B cell (primary cell): ENCODE data around the gene MSH6. TPM values are rescaled to one million over a fixed set of nuclear protein-coding genes. Genes with fewer than 3 reads are reported as not detected.

Experiments
- ATAC-seq: fragments of 200-7000 bp; cut with Tn5 transposase; one replicate; pipeline ENCODE4 v1.10.0; 2021; ENCODE audit warnings: low read depth, mild to moderate bottlenecking, moderate number of reproducible peaks, moderate library complexity
- CTCF ChIA-PET: fragments of 350-600 bp; sonication (Branson Sonifier 250); formaldehyde crosslinking; loops from one replicate; lab custom pipeline; 2021; ENCODE audit warnings: antibody characterized with exemption, inconsistent platforms; lab: Charles Lee
- POLR2A ChIA-PET: fragments of 350-600 bp; sonication (Branson Sonifier 250); formaldehyde crosslinking; loops from one replicate; lab custom pipeline; 2021; ENCODE audit warnings: antibody characterized with exemption; lab: Charles Lee
- DNase-seq: peaks from one replicate; pipeline ENCODE4 v3.0.0; 2013
- H2AFZ ChIP-seq: 2 replicates; pipeline ENCODE4 v1.6.1; 2012; ENCODE audit warnings: mild to moderate bottlenecking, low read depth, low read length; ENCODE audit not compliant: insufficient read depth, poor library complexity, severe bottlenecking
- H3K27ac ChIP-seq, 2 donors: 1 replicate in 1 of 2; 2 replicates in 1 of 2; pipeline ENCODE4 v1.5.1; 2012 to 2013; ENCODE audit warnings: low read length in 2 of 2, mild to moderate bottlenecking in 2 of 2, moderate library complexity in 1 of 2
- H3K27me3 ChIP-seq, 4 experiments: fragments of 200-600 bp in 1 of 4; sonication (generic) in 1 of 4; replicated peaks in 1 of 4; 1 replicate in 2 of 4; 2 replicates in 2 of 4; pipeline versions ENCODE4 v1.6.1 to v1.7.0; 2013 to 2016; ENCODE audit warnings: low read length in 3 of 4, mild to moderate bottlenecking in 2 of 4, mixed read lengths in 1 of 4, moderate library complexity in 1 of 4; ENCODE audit not compliant: insufficient read depth in 4 of 4, control insufficient read depth in 3 of 4; ENCODE audit errors: control extremely low read depth in 1 of 4
- H3K36me3 ChIP-seq, 2 experiments: replicated peaks in 1 of 2; 1 replicate in 1 of 2; 2 replicates in 1 of 2; pipeline versions ENCODE4 v1.6.1 to v1.7.1; 2013; ENCODE audit warnings: low read length in 1 of 2; ENCODE audit not compliant: insufficient read depth in 2 of 2, control insufficient read depth in 1 of 2; ENCODE audit errors: control extremely low read depth in 1 of 2, extremely low read depth in 1 of 2
- H3K4me1 ChIP-seq, 2 donors: fragments of 200-600 bp in 1 of 2; sonication (generic) in 1 of 2; 1 replicate in 1 of 2; 2 replicates in 1 of 2; pipeline versions ENCODE4 v1.5.1 to v1.6.1; 2013 to 2017; ENCODE audit warnings: low read length in 2 of 2; ENCODE audit not compliant: control insufficient read depth in 2 of 2, insufficient read depth in 2 of 2
- H3K4me2 ChIP-seq: replicated peaks from 2 replicates; pipeline ENCODE3; 2012; ENCODE audit warnings: mild to moderate bottlenecking, low read depth, low read length; ENCODE audit not compliant: poor library complexity, severe bottlenecking
- H3K4me3 ChIP-seq, 5 experiments: fragments of 200-600 bp in 1 of 5; sonication (generic) in 1 of 5; 1 replicate in 3 of 5; 2 replicates in 2 of 5; pipeline versions ENCODE4 v1.5.1 to v1.7.0; 2011 to 2016; ENCODE audit warnings: low read length in 4 of 5, mild to moderate bottlenecking in 4 of 5, low read depth in 2 of 5, control low read depth in 1 of 5, moderate library complexity in 1 of 5; ENCODE audit not compliant: insufficient read depth in 1 of 5; ENCODE audit errors: control extremely low read depth in 1 of 5, extremely low read depth in 1 of 5
- H3K79me2 ChIP-seq: fragments of 200-600 bp; sonication (generic); one replicate; pipeline ENCODE4 v1.6.0; 2016; ENCODE audit warnings: low read length; ENCODE audit not compliant: control insufficient read depth, insufficient read depth
- H3K9ac ChIP-seq: fragments of 200-600 bp; sonication (generic); 2 replicates; pipeline ENCODE4 v1.6.1; 2017; ENCODE audit warnings: mild to moderate bottlenecking, low read length, moderate library complexity
- H3K9me3 ChIP-seq, 3 donors: one replicate each; pipeline versions ENCODE4 v1.6.1 to v1.7.1; 2013; ENCODE audit warnings: low read length in 2 of 3; ENCODE audit not compliant: control insufficient read depth in 2 of 3, insufficient read depth in 1 of 3; ENCODE audit errors: control extremely low read depth in 1 of 3
- H4K20me1 ChIP-seq: 2 replicates; pipeline ENCODE4 v1.6.0; 2012; ENCODE audit warnings: mild to moderate bottlenecking, low read length; ENCODE audit not compliant: insufficient read depth, control insufficient read depth, poor library complexity, severe bottlenecking
- H3K27ac Mint-ChIP-seq: one replicate; pipeline ENCODE4 v1.8.0; 2021; ENCODE audit warnings: mixed read lengths
- H3K27me3 Mint-ChIP-seq: one replicate; pipeline ENCODE4 v1.8.0; 2021; ENCODE audit warnings: mixed read lengths
- H3K4me1 Mint-ChIP-seq: one replicate; pipeline ENCODE4 v1.8.0; 2021; ENCODE audit warnings: mixed read lengths
- H3K4me3 Mint-ChIP-seq: one replicate; pipeline ENCODE4 v1.8.0; 2021; ENCODE audit warnings: mixed read lengths
- H3K9me3 Mint-ChIP-seq: one replicate; pipeline ENCODE4 v1.8.0; 2022; ENCODE audit warnings: mixed read lengths; ENCODE audit not compliant: insufficient read depth
- CTCF ChIP-seq: fragments of 200-600 bp; IDR thresholded peaks from one replicate; pipeline ENCODE4 v1.8.0; 2022; ENCODE audit warnings: antibody characterized with exemption, mild to moderate bottlenecking
- EZH2 ChIP-seq: IDR thresholded peaks from 2 replicates; pipeline ENCODE4 v1.6.1; 2012; ENCODE audit warnings: borderline replicate concordance, low read depth, mild to moderate bottlenecking, moderate library complexity, low read length; ENCODE audit not compliant: insufficient read depth, poor library complexity, severe bottlenecking
- WGBS: methylation state at CpG from one replicate; pipeline ENCODE4 v1.1.5; 2013; ENCODE audit warnings: missing lambda C conversion rate; ENCODE audit not compliant: insufficient coverage; 5-methylcytosine and 5-hydroxymethylcytosine counted together
- intact Hi-C: fragments of 100-400 bp; cut with micrococcal nuclease; formaldehyde crosslinking; loops from one replicate; pipeline ENCODE4 v1.10.0; 2022
- polyA plus RNA-seq: library from polyadenylated mRNA; depleted of rRNA; stranded (reverse); fragments of >200 nt; gene quantifications from 2 replicates; pipeline ENCODE4 v1.2.3, GENCODE V29; 2012
- total RNA-seq, 2 donors: library from RNA; stranded (reverse); fragments of 120-200 nt in 1 of 2; gene quantifications; 1 replicate in 1 of 2; 2 replicates in 1 of 2; pipeline versions ENCODE4 v1.2.3 to v1.2.4, GENCODE V29; 2013 to 2022

The MSH6 gene
- total and polyA plus RNA-seq, 2 donors (not counting 1 experiment from before 2014, with no cell fraction given): 6.8 to 43.9 TPM

- no peak overlapping the region for H3K27ac Mint-ChIP-seq
- no peak overlapping the region for H3K4me3 Mint-ChIP-seq
- no peak for TF ChIP-seq CTCF
- H3K36me3 ChIP-seq: no peaks in the 10 kb centered on the region
- H3K4me3 ChIP-seq: no peak overlapping the region
- H3K27me3 ChIP-seq: no peaks in the 10 kb centered on the region
- ATAC-seq (no peak), DNase-seq (no peak)
- H4K20me1 ChIP-seq: no peaks in the 10 kb centered on the region
- H3K27me3 Mint-ChIP-seq: no peaks in the 10 kb centered on the region
- no peak overlapping the region for H3K9ac ChIP-seq
- H3K79me2 ChIP-seq: no peaks in the 10 kb centered on the region
- intact Hi-C loops: no loop called here
- no peak overlapping the region for H2AFZ ChIP-seq
- POLR2A ChIA-PET: no interaction called here
- no peak overlapping the region for H3K4me2 ChIP-seq
- no peak overlapping the region for H3K27ac ChIP-seq
- no peaks in the 10 kb centered on the region for H3K9me3 ChIP-seq
- peaks cover 1% of the 10 kb centered on the region for H3K4me1 Mint-ChIP-seq
- WGBS: 100% methylated on average over 1 of the region's 8 CpGs
- H3K4me1 ChIP-seq: peaks cover 3 to 4% of the 10 kb centered on the region in 2 donors
- no peaks in the 10 kb centered on the region for H3K9me3 Mint-ChIP-seq
- CTCF ChIA-PET: no interaction called here
Observed at GRCh38 chr2:47778698-47779425, 4.1 kb upstream of the MSH6 start.

- Mint-ChIP-seq H3K27me3 (no peaks in the 10 kb centered on the region), H3K4me3 (no peak overlapping the region), H3K4me1 (peaks cover 5% of the 10 kb centered on the region), H3K9me3 (no peaks in the 10 kb centered on the region), H3K27ac (no peak overlapping the region)
- WGBS: 98% methylated on average over 4 of the region's 8 CpGs
- Histone ChIP-seq H3K27me3 (no peaks in the 10 kb centered on the region), H3K9me3 (peaks cover 0 to 3% (median 0%) of the 10 kb centered on the region in 3 donors), H3K79me2 (peaks cover 5% of the 10 kb centered on the region), H2AFZ (no peak overlapping the region), H4K20me1 (peaks cover 5% of the 10 kb centered on the region), H3K36me3 (no peaks in the 10 kb centered on the region), H3K4me3 (no peak overlapping the region), H3K27ac (no peak overlapping the region), H3K4me2 (no peak overlapping the region), H3K4me1 (peaks cover 6 to 9% of the 10 kb centered on the region in 2 donors), H3K9ac (no peak overlapping the region)
- ChIA-PET CTCF (no interaction called here), POLR2A (no interaction called here)
- ATAC-seq: no peak
- TF ChIP-seq EZH2 (no peak), CTCF (no peak)
- intact Hi-C loops: no loop called here
- DNase-seq: no peak
Observed at GRCh38 chr2:47779426-47779790, 3.5 kb upstream of the MSH6 start.
